Fibroblast of villous mesenchyme (primary cell): Measurements from ENCODE around the gene CKLF. TPM values are rescaled to one million over a fixed set of nuclear protein-coding genes. Genes with fewer than 3 reads are reported as not detected.

Experiments
- DNase-seq: peaks from one replicate; pipeline ENCODE4 v3.0.0-alpha.2; 2010; ENCODE audit warnings: low read depth
- H3K4me3 ChIP-seq: 2 replicates; pipeline ENCODE4 v1.5.1; 2011; ENCODE audit warnings: low read depth, mild to moderate bottlenecking, low read length
- CTCF ChIP-seq: IDR thresholded peaks from 2 replicates; pipeline ENCODE4 v1.5.1; 2012; ENCODE audit warnings: low read depth, mild to moderate bottlenecking, low read length; ENCODE audit not compliant: insufficient read depth
- total RNA-seq: library from RNA; depleted of rRNA; stranded (reverse); fragments of >200 nt; gene quantifications from 2 replicates; pipeline ENCODE4 v1.2.3, GENCODE V29; 2012

CKLF gene
- total RNA-seq, 1 donor = 58.3 TPM

- DNase-seq = no peak
- no peak for TF ChIP-seq CTCF
- peak overlapping the region; percentile 83 for H3K4me3 ChIP-seq
Observed at GRCh38 chr16:66553223-66553622, 847 bp downstream of the CKLF start.

- no peak for DNase-seq
- no peak overlapping the region for H3K4me3 ChIP-seq
- TF ChIP-seq CTCF = no peak
Observed at GRCh38 chr16:66554021-66554420, 1.6 kb downstream of the CKLF start.

GRCh38 chr16:66554495-66554894 is 2.1 kb downstream of the CKLF start:
- no peak for DNase-seq
- no peak overlapping the region for H3K4me3 ChIP-seq
- no peak for TF ChIP-seq CTCF

GRCh38 chr16:66560107-66560506 is 7.7 kb downstream of the CKLF start:
- H3K4me3 ChIP-seq = no peak overlapping the region
- no peak for DNase-seq
- TF ChIP-seq CTCF = no peak

GRCh38 chr16:66561381-66562080 is 9.2 kb downstream of the CKLF start:
- no peak for DNase-seq
- no peak for TF ChIP-seq CTCF
- H3K4me3 ChIP-seq = no peak overlapping the region

GRCh38 chr16:66562409-66562808 is 10.0 kb downstream of the CKLF start:
- TF ChIP-seq CTCF = no peak
- H3K4me3 ChIP-seq = no peak overlapping the region
- no peak for DNase-seq

- H3K4me3 ChIP-seq = no peak overlapping the region
- no peak for TF ChIP-seq CTCF
- no peak for DNase-seq
Observed at GRCh38 chr16:66562986-66563385, 10.6 kb downstream of the CKLF start.
